SU-DHL-6 (cell line): ENCODE measurements around the gene FOXB1.

Source experiments
- EZH2phosphoT487 ChIP-seq: fragments of 200-600 bp; sonication (generic), shearing (Covaris generic); conservative IDR thresholded peaks from 2 replicates; pipeline ENCODE4 v1.6.1; 2018; ENCODE audit warnings: mild to moderate bottlenecking, antibody characterized with exemption, low read length, moderate library complexity, mixed read lengths
- TF ChIP-seq, protein P1 (sequence below): fragments of 200-600 bp; sonication (generic); IDR thresholded peaks from one replicate; pipeline ENCODE4 v1.5.1; 2017; ENCODE audit warnings: antibody characterized with exemption, mild to moderate bottlenecking, low read length, moderate library complexity; ENCODE audit not compliant: insufficient read depth, poor library complexity, severe bottlenecking

DNA sequence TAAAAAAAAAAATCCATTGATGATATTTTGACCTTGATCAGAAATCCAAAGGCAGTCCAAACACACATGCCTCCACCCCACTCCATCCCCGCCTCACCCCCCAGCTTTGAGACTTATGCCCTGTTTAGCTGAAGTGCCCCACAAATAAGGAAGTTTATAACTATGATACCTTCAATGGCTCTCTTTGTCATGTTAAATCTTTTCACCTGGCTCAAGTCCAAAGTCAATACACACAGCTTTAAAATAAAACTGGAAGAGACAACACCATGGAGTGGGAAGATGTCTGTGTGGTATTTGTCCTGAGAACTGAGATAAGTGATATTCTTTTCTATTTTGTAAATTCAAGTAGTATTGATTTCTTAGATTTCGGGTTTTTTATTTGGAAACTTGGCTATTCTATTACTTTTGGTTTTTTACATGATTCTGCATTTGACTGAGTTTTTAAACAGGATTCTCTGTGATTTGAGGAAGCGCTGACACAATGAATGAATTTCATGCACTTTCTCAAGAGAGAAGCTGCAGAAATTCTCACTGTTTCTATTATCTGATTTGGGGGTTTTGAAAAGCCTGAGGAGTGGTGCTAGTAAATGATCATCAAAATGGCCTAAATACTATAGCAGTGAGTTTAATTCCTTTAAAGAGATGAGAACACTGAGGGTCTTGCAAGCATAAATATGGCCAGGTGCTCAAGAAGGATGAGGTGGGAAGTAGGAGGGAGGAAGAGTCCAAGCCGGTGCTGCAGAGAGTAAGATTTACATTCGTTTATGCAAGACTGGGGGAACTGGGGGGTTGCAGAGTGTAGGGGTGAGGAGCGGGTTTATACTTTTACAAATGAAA, 5.2 kb downstream of the FOXB1 start:
- TF ChIP-seq, protein P1, sequence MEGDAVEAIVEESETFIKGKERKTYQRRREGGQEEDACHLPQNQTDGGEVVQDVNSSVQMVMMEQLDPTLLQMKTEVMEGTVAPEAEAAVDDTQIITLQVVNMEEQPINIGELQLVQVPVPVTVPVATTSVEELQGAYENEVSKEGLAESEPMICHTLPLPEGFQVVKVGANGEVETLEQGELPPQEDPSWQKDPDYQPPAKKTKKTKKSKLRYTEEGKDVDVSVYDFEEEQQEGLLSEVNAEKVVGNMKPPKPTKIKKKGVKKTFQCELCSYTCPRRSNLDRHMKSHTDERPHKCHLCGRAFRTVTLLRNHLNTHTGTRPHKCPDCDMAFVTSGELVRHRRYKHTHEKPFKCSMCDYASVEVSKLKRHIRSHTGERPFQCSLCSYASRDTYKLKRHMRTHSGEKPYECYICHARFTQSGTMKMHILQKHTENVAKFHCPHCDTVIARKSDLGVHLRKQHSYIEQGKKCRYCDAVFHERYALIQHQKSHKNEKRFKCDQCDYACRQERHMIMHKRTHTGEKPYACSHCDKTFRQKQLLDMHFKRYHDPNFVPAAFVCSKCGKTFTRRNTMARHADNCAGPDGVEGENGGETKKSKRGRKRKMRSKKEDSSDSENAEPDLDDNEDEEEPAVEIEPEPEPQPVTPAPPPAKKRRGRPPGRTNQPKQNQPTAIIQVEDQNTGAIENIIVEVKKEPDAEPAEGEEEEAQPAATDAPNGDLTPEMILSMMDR = no peak
- TF ChIP-seq EZH2phosphoT487 = no peak
